ENCODE measurements around the gene PCDHGA1.
"Not testable (repeated sequence)": the region's sequence is repeated elsewhere in the genome, so short reads cannot be mapped to it uniquely, and the experiment has no call there.

Gene PCDHGA1

GRCh38 chr5:141430332-141431113 is 100.2 kb downstream of the PCDHGA1 start, which contains the start of gene PCDHGA12:
Gene PCDHGA12 (plus strand): TSS chr5:141430507. CDS start chr5:141430760, 253 bp downstream.
- Histone ChIP-seq H3K36me3 (ENCODE audit: control insufficient read depth in 2 of 2, insufficient read depth in 1 of 2, low read length in 2 of 2) (no peaks in the 10 kb centered on the region), H3K27ac (ENCODE audit: extremely low read depth, low read depth, low read length) (no peak within 1 kb of the TSS), H3K9me3 (ENCODE audit: control insufficient read depth, insufficient read depth, low read depth, low read length) (no peaks in the 10 kb centered on the region), H3K4me1 (ENCODE audit: control insufficient read depth, insufficient read depth, low read length) (no peaks in the 10 kb centered on the region), H3K4me3 (ENCODE audit: low read depth, low read length) (no peak within 1 kb of the TSS)
- ChIA-PET POLR2A (interaction anchor here (1.0 kb wide), 1 partner anchor 13 kb away, joined by 3 read pairs; no protein-coding TSS in a partner anchor), CTCF (interaction anchor here (0.6 to 5.4 kb wide), 27 partner anchors 8 to 152 kb away, joined by 3 to 38 read pairs (median 4); partner anchors contain the start of genes PCDHGA1, PCDHGA10, PCDHGA11 and PCDHGA2)
- TF ChIP-seq ZNF776 (tag by site-specific recombination; IDR thresholded peaks at IDR 0.05; ENCODE audit: borderline replicate concordance) (no peak), ZSCAN5A (tag by site-specific recombination; IDR thresholded peaks at IDR 0.05) (no peak), ZNF585B (tag by site-specific recombination; IDR thresholded peaks at IDR 0.05) (no peak), ZFP3 (tag by site-specific recombination; IDR thresholded peaks at IDR 0.05; ENCODE audit: low read depth) (no peak), OVOL3 (tag by site-specific recombination; IDR thresholded peaks at IDR 0.05) (no peak), ZNF157 (tag by site-specific recombination; IDR thresholded peaks at IDR 0.05) (no peak), GLI2 (tag by site-specific recombination; IDR thresholded peaks at IDR 0.05; ENCODE audit: borderline replicate concordance, low read depth) (no peak), HOXC10 (CRISPR knock-in tag; IDR thresholded peaks at IDR 0.05) (no peak), ZNF335 (tag by site-specific recombination; conservative IDR thresholded peaks at IDR 0.05) (no peak), HOXD13 (CRISPR knock-in tag; IDR thresholded peaks at IDR 0.05; ENCODE audit: borderline replicate concordance) (no peak), ZNF473 (tag by site-specific recombination; IDR thresholded peaks at IDR 0.05) (no peak), ZNF239 (tag by site-specific recombination; IDR thresholded peaks at IDR 0.05) (no peak), ZSCAN30 (tag by site-specific recombination; IDR thresholded peaks at IDR 0.05) (no peak)

- H3K9me3 ChIP-seq (ENCODE audit: control insufficient read depth, insufficient read depth, low read depth, low read length) = no peaks in the 10 kb centered on the region
- H3K27ac ChIP-seq (ENCODE audit: extremely low read depth, low read depth, low read length) = no peak overlapping the region
- TF ChIP-seq ZNF544 (tag by site-specific recombination; IDR thresholded peaks at IDR 0.05) (no peak), ZNF658 (tag by site-specific recombination; IDR thresholded peaks at IDR 0.05) (no peak), ZNF354C (tag by site-specific recombination; IDR thresholded peaks at IDR 0.05; ENCODE audit: borderline replicate concordance, low read depth) (no peak), ZBTB11 (tag by site-specific recombination; conservative IDR thresholded peaks at IDR 0.05; ENCODE audit: low read depth) (no peak), ZNF416 (tag by site-specific recombination; IDR thresholded peaks at IDR 0.05) (no peak), BCL11A (tag by site-specific recombination; IDR thresholded peaks at IDR 0.05; ENCODE audit: low read depth) (no peak), ZNF404 (tag by site-specific recombination; IDR thresholded peaks at IDR 0.05) (no peak), ZNF202 (tag by site-specific recombination; IDR thresholded peaks at IDR 0.05; ENCODE audit: borderline replicate concordance) (no peak), GFI1B (tag by site-specific recombination; IDR thresholded peaks at IDR 0.05) (no peak), ZBTB17 (tag by site-specific recombination; IDR thresholded peaks at IDR 0.05) (no peak), ZNF510 (tag by site-specific recombination; IDR thresholded peaks at IDR 0.05; ENCODE audit: insufficient replicate concordance) (no peak), ZNF792 (tag by site-specific recombination; IDR thresholded peaks at IDR 0.05) (no peak)
- no peaks in the 10 kb centered on the region for H3K36me3 ChIP-seq (ENCODE audit: control insufficient read depth in 2 of 2, insufficient read depth in 1 of 2, low read length in 2 of 2)
- no peaks in the 10 kb centered on the region for H3K4me1 ChIP-seq (ENCODE audit: control insufficient read depth, insufficient read depth, low read length)
- POLR2A ChIA-PET = interaction anchor here (1.0 kb wide), 1 partner anchor 12 kb away, joined by 3 read pairs; no protein-coding TSS in a partner anchor
- CTCF ChIA-PET = interaction anchor here (1.6 to 5.4 kb wide), 3 partner anchors 90 to 127 kb away, joined by 10 to 38 read pairs (median 34); no protein-coding TSS in a partner anchor
- no peak overlapping the region for H3K4me3 ChIP-seq (ENCODE audit: low read depth, low read length)
Observed at GRCh38 chr5:141431286-141431685, 101.0 kb downstream of the PCDHGA1 start.

GRCh38 chr5:141432308-141432707 is 102.0 kb downstream of the PCDHGA1 start:
- H3K4me3 ChIP-seq (ENCODE audit: low read depth, low read length); H3K27ac ChIP-seq (ENCODE audit: extremely low read depth, low read depth, low read length); POLR2A ChIA-PET; H3K4me1 ChIP-seq (ENCODE audit: control insufficient read depth, insufficient read depth, low read length); H3K36me3 ChIP-seq (ENCODE audit: control insufficient read depth in 2 of 2, insufficient read depth in 1 of 2, low read length in 2 of 2); H3K9me3 ChIP-seq (ENCODE audit: control insufficient read depth, insufficient read depth, low read depth, low read length): not testable (repeated sequence)
- CTCF ChIA-PET = interaction anchor here (0.5 to 5.4 kb wide), 2 partner anchors 11 to 126 kb away, joined by 3 to 34 read pairs; partner anchors contain the start of gene PCDHGA11

GRCh38 chr5:141432726-141433125 is 102.4 kb downstream of the PCDHGA1 start:
- CTCF ChIA-PET = interaction anchor here (5.4 kb wide), 1 partner anchor 125 kb away, joined by 34 read pairs; no protein-coding TSS in a partner anchor
- H3K36me3 ChIP-seq (ENCODE audit: control insufficient read depth in 2 of 2, insufficient read depth in 1 of 2, low read length in 2 of 2); H3K4me1 ChIP-seq (ENCODE audit: control insufficient read depth, insufficient read depth, low read length); POLR2A ChIA-PET; H3K27ac ChIP-seq (ENCODE audit: extremely low read depth, low read depth, low read length); H3K9me3 ChIP-seq (ENCODE audit: control insufficient read depth, insufficient read depth, low read depth, low read length); H3K4me3 ChIP-seq (ENCODE audit: low read depth, low read length): not testable (repeated sequence)
